Measurements from ENCODE around the gene SIDT2. TPM values are rescaled to one million over a fixed set of nuclear protein-coding genes. Genes with fewer than 3 reads are reported as not detected.

SIDT2 gene
- total RNA-seq, 2 donors from 2014 or later: 25.0 to 43.9 TPM

DNA sequence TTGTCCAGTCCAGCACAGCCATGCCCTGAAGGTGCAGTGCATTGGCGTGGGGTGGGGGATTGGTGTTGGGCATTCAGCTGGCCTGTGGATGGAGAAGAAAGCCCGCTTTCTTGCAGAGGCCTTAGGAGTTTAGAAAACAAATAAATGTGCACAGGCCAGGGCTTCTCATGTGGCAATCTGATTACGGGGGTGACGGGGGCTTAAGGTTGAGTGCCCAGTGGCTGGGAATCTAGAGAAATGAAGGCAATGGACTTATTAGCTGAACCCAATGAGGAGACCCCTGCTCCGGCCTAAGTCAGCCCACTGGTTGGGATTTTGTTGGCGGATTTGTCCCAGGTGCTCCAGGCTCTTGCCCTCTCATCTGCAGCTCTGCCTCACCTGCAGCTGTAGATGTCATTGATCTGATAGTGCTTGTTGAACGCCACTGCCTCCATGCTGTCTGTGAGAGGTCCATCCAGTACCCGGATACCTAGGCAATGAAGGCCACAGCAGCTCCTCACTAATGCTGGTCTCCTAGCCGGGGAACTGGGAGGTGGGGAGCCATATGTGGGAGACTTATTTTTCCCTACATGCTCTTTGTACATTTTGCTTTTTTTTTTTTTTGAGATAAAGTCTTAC, 47.1 kb downstream of the SIDT2 start:
- H3K4me1 Mint-ChIP-seq: peaks cover 26% of the 10 kb centered on the region
- peaks cover 100% of the 10 kb centered on the region for H3K36me3 Mint-ChIP-seq (ENCODE audit: low read depth)
- H3K9me3 Mint-ChIP-seq: no peaks in the 10 kb centered on the region
- no peak for ATAC-seq (replicated peaks)
- no peak overlapping the region for H3K27ac Mint-ChIP-seq
- H3K4me3 Mint-ChIP-seq: no peak overlapping the region
- no peaks in the 10 kb centered on the region for H3K27me3 Mint-ChIP-seq

DNA sequence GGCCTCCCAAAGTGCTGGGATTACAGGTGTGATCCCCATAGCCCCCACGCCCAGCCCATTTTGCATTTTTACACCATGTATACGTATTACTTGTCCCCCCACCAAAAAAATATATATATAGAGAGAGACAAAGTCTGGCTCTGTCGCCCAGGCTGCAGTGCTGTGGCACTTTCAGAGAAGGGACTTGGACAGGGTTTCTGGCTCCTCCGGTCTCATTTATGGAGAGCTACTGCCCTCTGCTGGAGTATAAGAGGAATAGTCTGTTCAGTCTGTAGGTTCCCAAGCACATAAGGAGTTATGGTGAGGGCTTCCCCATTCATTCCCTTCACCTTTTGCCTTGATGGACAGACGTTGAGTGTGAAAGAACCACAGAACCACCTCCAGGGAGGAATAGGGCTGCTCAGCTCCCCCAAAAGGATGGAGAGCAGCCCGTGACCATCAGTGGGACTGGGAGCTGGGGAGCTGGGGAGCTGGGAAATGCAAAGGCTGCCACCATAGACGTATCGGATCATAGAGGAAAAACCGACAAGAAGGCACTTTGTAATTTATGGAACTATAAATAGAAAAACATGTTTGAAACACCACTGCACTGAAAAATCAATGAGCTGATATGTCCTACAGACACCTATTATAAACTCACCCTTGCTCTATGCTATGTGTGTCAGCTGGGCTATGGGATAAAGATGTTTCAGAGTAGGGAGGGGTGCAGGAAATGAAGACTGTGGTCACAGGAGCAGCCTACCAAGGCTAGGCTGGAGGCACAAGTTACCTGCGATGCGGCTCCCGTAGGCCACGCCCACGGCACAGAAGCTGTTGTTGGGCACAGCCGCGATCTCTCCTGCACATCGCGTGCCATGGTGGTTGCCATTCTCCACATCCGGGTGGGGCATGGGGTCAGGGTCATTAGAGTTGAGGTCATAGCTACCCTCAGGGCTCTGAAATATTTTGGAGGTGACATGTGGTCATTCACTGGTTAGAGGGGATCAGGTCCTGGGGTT, 48.1 kb downstream of the SIDT2 start:
- H3K27me3 Mint-ChIP-seq: no peaks in the 10 kb centered on the region
- no peaks in the 10 kb centered on the region for H3K9me3 Mint-ChIP-seq
- H3K4me1 Mint-ChIP-seq: peaks cover 27% of the 10 kb centered on the region
- H3K4me3 Mint-ChIP-seq: peak overlapping the region; percentile 9
- H3K27ac Mint-ChIP-seq: peak overlapping the region; percentile 43
- peaks cover 100% of the 10 kb centered on the region for H3K36me3 Mint-ChIP-seq (ENCODE audit: low read depth)
- ATAC-seq (replicated peaks): peak; percentile 52

DNA sequence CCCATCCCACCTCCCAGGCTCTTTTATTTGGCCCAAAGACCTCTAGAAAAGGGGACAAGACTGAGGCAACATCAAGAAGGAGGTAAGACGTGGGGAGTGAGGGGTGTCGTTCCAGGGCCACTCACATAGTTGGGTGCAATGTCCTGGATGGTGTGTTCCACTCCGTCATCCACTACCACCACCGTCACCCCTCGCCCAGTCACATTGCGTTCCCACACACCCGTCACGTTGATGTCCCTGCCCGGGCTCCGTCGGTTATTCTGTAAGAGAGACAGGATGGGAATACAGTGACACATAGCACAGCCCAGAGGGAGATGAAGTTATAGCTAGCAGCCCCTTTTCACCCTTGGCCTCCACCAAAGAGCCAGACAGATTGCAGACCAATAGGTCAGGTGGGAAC, 49.5 kb downstream of the SIDT2 start:
- H3K9me3 Mint-ChIP-seq: no peaks in the 10 kb centered on the region
- no peaks in the 10 kb centered on the region for H3K27me3 Mint-ChIP-seq
- peaks cover 90% of the 10 kb centered on the region for H3K36me3 Mint-ChIP-seq (ENCODE audit: low read depth)
- no peak for ATAC-seq (replicated peaks)
- H3K27ac Mint-ChIP-seq: peak overlapping the region; percentile 98
- H3K4me3 Mint-ChIP-seq: peak overlapping the region; percentile 13
- H3K4me1 Mint-ChIP-seq: peaks cover 27% of the 10 kb centered on the region

DNA sequence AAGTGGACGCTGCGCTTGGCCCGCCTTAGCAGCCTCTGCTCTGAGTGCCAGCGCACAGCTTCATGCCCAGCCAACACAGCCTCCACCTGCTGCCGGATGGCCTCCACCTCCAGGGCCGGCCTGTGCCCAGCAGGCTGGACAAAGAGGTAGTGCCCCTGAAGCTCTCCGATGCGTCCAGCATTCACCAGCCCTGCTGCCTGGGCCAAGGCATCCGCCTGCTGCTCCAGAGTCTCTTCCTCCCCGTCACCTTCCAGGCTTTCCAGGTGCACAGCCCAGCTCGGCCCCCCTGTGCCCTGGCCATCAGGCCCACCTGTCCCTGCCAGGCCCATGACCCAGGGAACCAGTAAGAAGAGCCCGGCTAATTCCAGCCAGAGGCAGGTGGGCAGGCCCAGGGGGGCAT, 50.9 kb downstream of the SIDT2 start:
- peak overlapping the region; percentile 98 for H3K27ac Mint-ChIP-seq
- ATAC-seq (replicated peaks): no peak
- peaks cover 33% of the 10 kb centered on the region for H3K4me1 Mint-ChIP-seq
- peak overlapping the region; percentile 89 for H3K4me3 Mint-ChIP-seq
- H3K9me3 Mint-ChIP-seq: no peaks in the 10 kb centered on the region
- no peaks in the 10 kb centered on the region for H3K27me3 Mint-ChIP-seq
- H3K36me3 Mint-ChIP-seq (ENCODE audit: low read depth): peaks cover 77% of the 10 kb centered on the region

DNA sequence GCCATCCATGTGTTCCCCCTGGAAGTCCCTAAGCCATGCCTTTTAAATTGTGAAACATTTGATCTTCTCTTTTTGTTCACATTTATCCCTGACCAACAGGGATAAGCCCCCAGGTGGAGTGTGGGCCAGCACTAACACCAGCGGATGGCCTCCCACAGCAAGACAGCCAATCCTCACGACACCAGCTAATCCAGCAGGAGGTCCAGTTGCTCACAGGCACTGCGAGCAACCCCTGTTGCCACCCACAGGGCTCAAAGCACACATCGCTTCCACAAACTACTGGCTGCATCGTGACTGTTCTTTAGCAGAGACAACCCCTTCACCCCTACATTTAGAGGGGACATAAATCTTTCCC, 51.4 kb downstream of the SIDT2 start:
- H3K27ac Mint-ChIP-seq: peak overlapping the region; percentile 98
- peaks cover 72% of the 10 kb centered on the region for H3K36me3 Mint-ChIP-seq (ENCODE audit: low read depth)
- peaks cover 33% of the 10 kb centered on the region for H3K4me1 Mint-ChIP-seq
- no peaks in the 10 kb centered on the region for H3K9me3 Mint-ChIP-seq
- peak; percentile 1 for ATAC-seq (replicated peaks)
- H3K4me3 Mint-ChIP-seq: peak overlapping the region; percentile 89
- H3K27me3 Mint-ChIP-seq: no peaks in the 10 kb centered on the region

DNA sequence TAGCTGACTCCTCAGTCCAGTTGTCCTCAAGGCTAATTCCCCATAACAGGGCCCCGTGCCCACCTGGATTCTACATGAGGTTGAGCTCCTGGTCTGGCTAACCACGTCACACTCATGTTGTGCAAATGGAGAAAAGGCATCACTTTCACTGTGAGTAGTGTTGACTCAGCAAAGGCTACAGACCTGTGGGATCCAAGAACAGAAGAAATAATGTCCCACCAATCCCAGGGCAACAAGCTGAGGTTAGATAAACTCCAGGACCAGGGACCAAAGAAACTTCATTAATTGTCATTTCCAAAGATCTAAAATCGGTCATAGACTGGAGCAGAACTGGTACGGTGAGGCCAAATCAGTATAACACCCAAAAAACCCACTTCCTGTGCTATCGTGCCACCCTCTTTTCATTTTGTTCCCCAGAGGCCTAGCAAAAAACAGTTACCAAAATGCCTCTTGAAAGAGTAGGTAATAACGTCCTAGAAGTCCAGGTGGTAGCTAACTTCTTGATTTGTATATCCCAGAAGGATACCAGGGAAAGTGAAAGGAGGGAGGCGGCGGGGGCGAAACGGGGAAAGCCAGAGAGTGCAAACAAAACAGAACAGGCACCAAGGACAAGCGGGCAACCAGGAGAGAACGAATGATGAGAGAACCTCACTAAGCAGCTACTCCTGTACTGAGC, 51.9 kb downstream of the SIDT2 start:
- H3K27ac Mint-ChIP-seq: peak overlapping the region; percentile 98
- H3K4me1 Mint-ChIP-seq: peaks cover 33% of the 10 kb centered on the region
- no peaks in the 10 kb centered on the region for H3K27me3 Mint-ChIP-seq
- peak overlapping the region; percentile 89 for H3K4me3 Mint-ChIP-seq
- H3K36me3 Mint-ChIP-seq (ENCODE audit: low read depth): peaks cover 67% of the 10 kb centered on the region
- peak; percentile 68 for ATAC-seq (replicated peaks)
- no peaks in the 10 kb centered on the region for H3K9me3 Mint-ChIP-seq

DNA sequence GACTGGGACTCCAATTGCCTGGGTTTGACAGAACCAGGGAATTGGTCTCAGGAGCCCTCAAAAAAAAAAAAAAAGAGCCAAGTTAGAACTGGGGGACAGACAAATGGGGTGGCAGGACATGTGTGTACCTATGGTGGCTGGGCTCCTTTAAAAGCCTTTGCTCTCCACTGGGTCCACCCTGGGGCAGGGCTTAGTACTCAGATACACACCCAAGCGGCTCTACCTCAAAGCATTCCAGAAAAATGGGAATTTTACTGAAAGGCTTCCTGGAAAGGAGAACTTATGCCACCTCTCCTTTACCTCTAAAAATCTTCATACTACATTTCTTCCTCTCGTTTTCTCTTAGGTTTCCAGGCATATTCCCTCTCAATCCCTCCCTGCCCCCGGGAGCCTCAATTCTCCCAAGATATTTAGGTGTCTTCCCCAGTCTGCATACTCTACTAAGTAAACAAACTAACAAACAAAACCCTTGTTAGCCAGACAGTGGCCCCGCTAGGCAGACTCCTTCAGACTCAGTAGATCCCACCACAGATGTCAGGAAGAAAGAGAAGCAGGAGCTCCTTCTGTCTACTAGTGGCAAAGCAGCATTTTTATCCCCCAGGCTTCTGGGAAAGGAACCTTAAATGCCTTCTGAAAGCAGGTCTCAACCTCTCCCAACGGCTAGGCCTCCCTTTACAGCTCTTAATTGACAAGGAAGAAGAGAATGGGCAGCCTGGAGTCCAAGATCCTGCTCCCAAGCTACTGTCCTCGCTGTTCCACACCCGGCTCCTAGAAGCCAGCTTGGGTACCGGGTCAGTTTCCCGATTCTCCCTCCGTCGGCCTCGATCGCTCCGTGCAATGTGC, 52.7 kb downstream of the SIDT2 start:
- ATAC-seq (replicated peaks): no peak
- Mint-ChIP-seq H3K4me3 (peak overlapping the region; percentile 89), H3K27me3 (no peaks in the 10 kb centered on the region), H3K36me3 (ENCODE audit: low read depth) (peaks cover 59% of the 10 kb centered on the region), H3K9me3 (no peaks in the 10 kb centered on the region), H3K4me1 (peaks cover 33% of the 10 kb centered on the region), H3K27ac (peak overlapping the region; percentile 98)

DNA sequence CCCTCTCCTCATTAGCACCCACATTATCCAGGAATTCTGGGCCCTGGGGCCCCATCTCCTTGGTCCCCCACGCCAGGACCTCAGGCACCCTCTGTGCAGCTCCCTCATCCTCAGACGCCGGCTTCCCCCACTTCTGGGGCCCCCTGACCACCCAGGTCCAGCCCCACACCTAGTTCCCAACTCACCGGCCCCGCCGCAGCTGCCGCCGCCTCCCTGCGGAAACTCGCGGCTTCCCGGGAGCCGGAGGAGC, 53.2 kb downstream of the SIDT2 start, which contains the start of gene PCSK7:
Gene PCSK7 (minus strand): TSS at position 232 of the 250 bp plus-strand sequence. CDS start 2,229 bp downstream, outside the sequence.
- Mint-ChIP-seq H3K4me1 (peaks cover 29% of the 10 kb centered on the region), H3K36me3 (ENCODE audit: low read depth) (peaks cover 54% of the 10 kb centered on the region), H3K4me3 (peak within 1 kb of the TSS; percentile 89), H3K27me3 (no peaks in the 10 kb centered on the region), H3K9me3 (no peaks in the 10 kb centered on the region), H3K27ac (peak within 1 kb of the TSS; percentile 98)
- no peak for ATAC-seq (replicated peaks)

DNA sequence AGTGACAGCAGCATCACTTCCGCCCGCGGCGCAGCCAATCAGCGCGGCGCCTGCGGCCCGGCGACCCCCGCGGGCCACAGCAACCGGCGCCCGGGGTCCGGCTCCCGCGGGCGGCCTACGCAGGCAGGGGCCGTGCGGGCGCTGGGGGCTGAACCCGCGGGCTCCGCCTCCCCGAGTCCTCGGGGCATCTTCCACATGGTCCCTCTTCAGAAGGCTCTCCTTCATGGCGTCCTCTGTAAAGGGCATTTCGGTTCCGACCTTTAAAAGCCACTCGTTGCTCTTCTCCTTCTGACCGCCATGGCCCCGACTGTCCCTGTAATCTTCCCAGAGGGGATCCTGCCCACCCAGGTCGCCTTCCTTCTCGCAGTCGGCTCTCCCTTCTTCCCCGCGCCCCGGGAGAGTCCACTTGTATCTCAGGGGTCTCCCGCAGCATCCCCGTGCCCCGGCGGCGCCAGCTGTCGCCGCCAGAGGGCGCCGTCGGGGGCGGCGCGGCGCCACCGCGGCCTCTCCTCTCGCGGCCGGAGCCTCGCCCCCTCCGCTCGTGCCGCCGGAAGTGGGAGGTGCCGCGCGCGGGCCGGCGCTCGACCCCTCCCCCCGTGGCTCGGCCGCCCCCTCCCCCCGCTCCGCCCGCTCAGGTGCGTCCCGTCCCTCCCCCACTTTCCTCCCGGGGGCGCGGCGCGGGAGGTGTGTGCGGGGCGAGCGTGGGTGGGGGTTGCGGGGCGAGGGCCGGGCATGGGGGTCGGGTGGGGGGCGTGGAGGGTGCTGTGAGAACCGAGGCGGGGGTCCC, 53.7 kb downstream of the SIDT2 start, which contains the start of gene RNF214:
Gene RNF214 (plus strand): TSS at position 580 of the 787 bp plus-strand sequence. CDS start 1,602 bp downstream, outside the sequence.
- no peaks in the 10 kb centered on the region for H3K9me3 Mint-ChIP-seq
- H3K4me3 Mint-ChIP-seq: peak within 1 kb of the TSS; percentile 89
- peaks cover 48% of the 10 kb centered on the region for H3K36me3 Mint-ChIP-seq (ENCODE audit: low read depth)
- no peaks in the 10 kb centered on the region for H3K27me3 Mint-ChIP-seq
- H3K4me1 Mint-ChIP-seq: peaks cover 29% of the 10 kb centered on the region
- ATAC-seq (replicated peaks): peak; percentile 76
- H3K27ac Mint-ChIP-seq: peak within 1 kb of the TSS; percentile 98

DNA sequence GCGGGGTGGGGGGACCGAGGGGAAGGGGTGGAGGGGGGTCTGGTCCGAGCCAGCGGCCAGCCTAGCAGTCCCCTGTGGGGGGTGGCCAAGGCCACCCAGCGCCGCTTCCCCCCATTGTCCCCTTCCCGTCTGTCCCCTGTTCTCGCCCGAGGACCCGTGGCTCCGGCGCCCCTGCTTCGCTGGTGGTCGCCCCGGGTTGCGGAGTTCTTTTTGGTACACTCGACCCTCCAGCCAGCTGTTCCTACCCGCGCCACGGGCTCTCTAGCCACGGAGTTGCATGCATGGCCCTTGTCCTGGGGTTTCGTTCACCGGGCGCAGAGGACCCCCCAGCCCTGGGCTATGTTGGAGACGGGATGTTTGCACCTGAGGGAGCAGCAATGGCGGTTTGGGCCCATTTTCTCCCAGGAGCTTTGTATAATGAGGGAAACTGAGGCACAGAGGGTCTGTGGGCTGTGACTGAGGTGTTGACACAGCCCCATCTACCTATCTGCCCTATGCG, 54.4 kb downstream of the SIDT2 start:
- Mint-ChIP-seq H3K27ac (peak overlapping the region; percentile 87), H3K36me3 (ENCODE audit: low read depth) (peaks cover 42% of the 10 kb centered on the region), H3K4me3 (peak overlapping the region; percentile 89), H3K9me3 (no peaks in the 10 kb centered on the region), H3K4me1 (peaks cover 28% of the 10 kb centered on the region), H3K27me3 (no peaks in the 10 kb centered on the region)
- no peak for ATAC-seq (replicated peaks)

DNA sequence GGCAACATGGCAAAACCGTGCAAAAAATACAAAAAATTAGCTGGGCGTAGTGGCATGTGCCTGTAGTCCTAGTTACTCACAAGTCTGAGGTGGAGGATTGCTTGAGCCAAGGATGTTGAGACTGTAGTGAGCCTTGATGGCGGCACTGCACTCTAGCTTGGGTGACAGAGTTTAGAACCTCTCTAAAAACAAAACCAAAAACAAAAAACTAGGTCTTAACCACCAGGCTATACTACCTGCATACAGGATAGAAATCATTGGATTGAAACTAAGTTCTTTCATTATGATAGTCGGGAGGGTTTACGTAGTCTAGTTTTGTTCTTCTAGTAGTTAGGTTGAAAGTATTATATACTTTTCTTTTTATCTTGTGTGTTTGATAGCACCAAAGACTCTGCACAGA, 59.7 kb downstream of the SIDT2 start:
- Mint-ChIP-seq H3K27me3 (no peaks in the 10 kb centered on the region), H3K9me3 (no peaks in the 10 kb centered on the region), H3K27ac (peak overlapping the region; percentile 67), H3K4me3 (no peak overlapping the region), H3K4me1 (peaks cover 5% of the 10 kb centered on the region), H3K36me3 (ENCODE audit: low read depth) (peaks cover 39% of the 10 kb centered on the region)
- ATAC-seq (replicated peaks): peak; percentile 92

DNA sequence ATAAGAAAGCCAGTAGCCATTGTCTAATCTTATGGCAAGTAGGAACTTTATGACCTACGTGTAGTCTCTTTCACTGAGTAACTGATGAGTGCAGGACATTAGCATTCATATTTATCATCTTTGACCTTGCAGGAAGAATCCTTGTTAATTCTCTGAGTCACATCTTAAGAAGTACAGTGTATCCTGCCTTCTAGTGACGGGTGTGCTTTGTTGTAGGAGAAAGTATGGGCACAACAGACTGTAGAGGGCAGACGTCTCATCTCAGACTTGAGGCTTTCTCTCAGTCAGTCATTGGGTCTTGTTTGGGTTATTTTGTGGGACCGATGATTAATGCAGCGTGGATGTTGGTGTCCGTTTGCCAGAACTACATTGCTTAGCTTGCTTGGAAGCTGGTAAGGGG, 60.8 kb downstream of the SIDT2 start:
- ATAC-seq (replicated peaks): no peak

More for the DNA sequence above, 60.8 kb downstream of the SIDT2 start:
- H3K9me3 Mint-ChIP-seq: no peaks in the 10 kb centered on the region
- no peaks in the 10 kb centered on the region for H3K27me3 Mint-ChIP-seq
- H3K4me1 Mint-ChIP-seq: no peaks in the 10 kb centered on the region
- peaks cover 48% of the 10 kb centered on the region for H3K36me3 Mint-ChIP-seq (ENCODE audit: low read depth)
- peak overlapping the region; percentile 67 for H3K27ac Mint-ChIP-seq
- H3K4me3 Mint-ChIP-seq: no peak overlapping the region

All from activated T-helper 17 cell treated with anti-CD3 and anti-CD28 coated beads, Interleukin-2, amount 50 U/mL, for 72 hours (primary cell).